OCI-LY7 (cell line): ENCODE measurements around the gene SELENOM. TPM values are rescaled to one million over a fixed set of nuclear protein-coding genes. Genes with fewer than 3 reads are reported as not detected.

ENCODE experiments used
- BruUV-seq: library from RNA; stranded (reverse); fragments of 400-500 nt; replicated peaks from 2 replicates; lab custom pipeline; 2021; lab: Mats Ljungman, UMichigan
- CTCF ChIA-PET: fragments of 300-600 bp; sonication (Branson Sonifier 250); formaldehyde crosslinking; loops from one replicate; lab custom pipeline; 2022; ENCODE audit warnings: antibody characterized with exemption; ENCODE audit not compliant: unreplicated experiment; lab: Charles Lee
- POLR2A ChIA-PET: fragments of 300-600 bp; sonication (Branson Sonifier 250); formaldehyde crosslinking; loops from one replicate; lab custom pipeline; 2022; ENCODE audit warnings: antibody characterized with exemption; lab: Charles Lee
- DNase-seq: peaks from one replicate; pipeline ENCODE4 v3.0.0-alpha.2; 2015; ENCODE audit warnings: low spot score
- H2AFZ ChIP-seq: fragments of 200-600 bp; sonication (generic), shearing (Covaris generic); 2 replicates; pipeline ENCODE4 v1.6.1; 2014; ENCODE audit warnings: mild to moderate bottlenecking, antibody characterized with exemption, low read length, moderate library complexity
- H3K27ac ChIP-seq: fragments of 200-600 bp; sonication (generic); 2 replicates; pipeline ENCODE4 v1.5.1; 2014; ENCODE audit warnings: mixed run types, low read depth, mild to moderate bottlenecking, moderate library complexity, low read length, inconsistent platforms; ENCODE audit not compliant: poor library complexity, severe bottlenecking
- H3K36me3 ChIP-seq: fragments of 200-600 bp; sonication (generic); 2 replicates; pipeline ENCODE4 v1.6.1; 2014; ENCODE audit warnings: mild to moderate bottlenecking, antibody characterized with exemption, low read length, moderate library complexity, mixed read lengths; ENCODE audit not compliant: insufficient read depth
- H3K4me1 ChIP-seq: fragments of 200-600 bp; sonication (generic); 2 replicates; pipeline ENCODE4 v1.5.1; 2014; ENCODE audit warnings: mild to moderate bottlenecking, low read length; ENCODE audit not compliant: insufficient read depth, poor library complexity, severe bottlenecking
- H3K4me2 ChIP-seq: fragments of 200-600 bp; sonication (generic); 2 replicates; pipeline ENCODE4 v1.6.1; 2014; ENCODE audit warnings: mild to moderate bottlenecking, low read length
- H3K4me3 ChIP-seq: fragments of 200-600 bp; sonication (generic); 2 replicates; pipeline ENCODE4 v1.5.1; 2014; ENCODE audit warnings: mild to moderate bottlenecking, low read depth, low read length; ENCODE audit not compliant: poor library complexity, severe bottlenecking
- H3K79me2 ChIP-seq: fragments of 200-600 bp; sonication (generic); 2 replicates; pipeline ENCODE4 v1.6.1; 2016; ENCODE audit warnings: low read depth, mild to moderate bottlenecking, low read length, moderate library complexity, mixed read lengths; ENCODE audit not compliant: insufficient read depth
- H3K9me2 ChIP-seq: fragments of 200-600 bp; sonication (generic); 2 replicates; pipeline ENCODE4 v1.6.1; 2016; ENCODE audit warnings: mild to moderate bottlenecking, low read length, mixed read lengths; ENCODE audit not compliant: insufficient read depth
- H3K9me3 ChIP-seq: fragments of 200-600 bp; sonication (generic); 2 replicates; pipeline ENCODE4 v1.6.1; 2014; ENCODE audit warnings: mild to moderate bottlenecking, mixed run types, low read length, mixed read lengths
- H4K20me1 ChIP-seq: fragments of 200-600 bp; sonication (generic); 2 replicates; pipeline ENCODE4 v1.6.1; 2014; ENCODE audit warnings: mild to moderate bottlenecking, antibody characterized with exemption, low read length, moderate library complexity, mixed read lengths; ENCODE audit not compliant: insufficient read depth
- EZH2phosphoT487 ChIP-seq: fragments of 200-600 bp; sonication (generic); IDR thresholded peaks from 2 replicates; pipeline ENCODE4 v1.6.1; 2018; ENCODE audit warnings: low read depth, borderline replicate concordance, mild to moderate bottlenecking, mixed run types, antibody characterized with exemption, low read length, moderate library complexity, mixed read lengths
- intact Hi-C: fragments of 100-400 bp; cut with micrococcal nuclease; formaldehyde crosslinking; loops from one replicate; pipeline ENCODE4 v1.10.0; 2022; ENCODE audit not compliant: unreplicated experiment
- total RNA-seq, 2 experiments: library from RNA; depleted of rRNA in 1 of 2; stranded (reverse); fragments of >200 nt in 1 of 2; shearing (Covaris generic) in 1 of 2; gene quantifications; 2 replicates each; pipeline ENCODE4 v1.2.3, GENCODE V29; 2014 to 2022
- TF ChIP-seq, protein P1 (sequence below): fragments of 200-600 bp; sonication (generic); conservative IDR thresholded peaks from 2 replicates; pipeline ENCODE4 v1.5.1; 2014; ENCODE audit warnings: mild to moderate bottlenecking, antibody characterized with exemption, low read length, moderate library complexity, mixed read lengths

Gene SELENOM
- total RNA-seq, 2 experiments from 2014 or later: 0.55 to 1.4 TPM

DNA sequence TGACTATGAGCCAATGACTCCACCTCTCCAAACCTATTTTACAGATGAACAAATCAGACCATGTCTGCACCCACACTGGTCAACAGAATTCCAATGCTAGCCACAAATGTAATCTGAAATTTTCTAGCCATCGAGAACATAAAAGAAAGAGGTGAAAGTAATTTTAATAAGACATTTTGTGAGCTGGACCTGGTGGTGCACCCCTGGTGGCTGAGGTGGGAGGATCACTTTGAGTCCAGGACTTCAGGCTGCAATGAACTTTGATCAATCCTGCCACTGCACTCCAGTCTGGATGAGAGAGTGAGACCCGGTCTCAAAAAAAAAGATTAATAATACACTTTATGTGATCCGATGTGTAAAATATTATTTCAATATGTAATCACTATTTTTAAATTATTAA is 43.2 kb upstream of the SELENOM start:
- POLR2A ChIA-PET: no interaction called here
- Histone ChIP-seq H3K4me1 (no peaks in the 10 kb centered on the region), H3K9me2 (no peaks in the 10 kb centered on the region), H3K9me3 (peaks cover 12% of the 10 kb centered on the region), H3K36me3 (no peaks in the 10 kb centered on the region), H3K4me3 (no peak overlapping the region), H2AFZ (no peak overlapping the region), H4K20me1 (no peaks in the 10 kb centered on the region), H3K79me2 (no peaks in the 10 kb centered on the region), H3K27ac (no peak overlapping the region), H3K4me2 (no peak overlapping the region)
- TF ChIP-seq, protein P1, sequence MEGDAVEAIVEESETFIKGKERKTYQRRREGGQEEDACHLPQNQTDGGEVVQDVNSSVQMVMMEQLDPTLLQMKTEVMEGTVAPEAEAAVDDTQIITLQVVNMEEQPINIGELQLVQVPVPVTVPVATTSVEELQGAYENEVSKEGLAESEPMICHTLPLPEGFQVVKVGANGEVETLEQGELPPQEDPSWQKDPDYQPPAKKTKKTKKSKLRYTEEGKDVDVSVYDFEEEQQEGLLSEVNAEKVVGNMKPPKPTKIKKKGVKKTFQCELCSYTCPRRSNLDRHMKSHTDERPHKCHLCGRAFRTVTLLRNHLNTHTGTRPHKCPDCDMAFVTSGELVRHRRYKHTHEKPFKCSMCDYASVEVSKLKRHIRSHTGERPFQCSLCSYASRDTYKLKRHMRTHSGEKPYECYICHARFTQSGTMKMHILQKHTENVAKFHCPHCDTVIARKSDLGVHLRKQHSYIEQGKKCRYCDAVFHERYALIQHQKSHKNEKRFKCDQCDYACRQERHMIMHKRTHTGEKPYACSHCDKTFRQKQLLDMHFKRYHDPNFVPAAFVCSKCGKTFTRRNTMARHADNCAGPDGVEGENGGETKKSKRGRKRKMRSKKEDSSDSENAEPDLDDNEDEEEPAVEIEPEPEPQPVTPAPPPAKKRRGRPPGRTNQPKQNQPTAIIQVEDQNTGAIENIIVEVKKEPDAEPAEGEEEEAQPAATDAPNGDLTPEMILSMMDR: peak; percentile 64
- no peak for TF ChIP-seq EZH2phosphoT487
- BruUV-seq: no TSS peak
- CTCF ChIA-PET: no interaction called here
- intact Hi-C loops: no loop called here
- no peak for DNase-seq

DNA sequence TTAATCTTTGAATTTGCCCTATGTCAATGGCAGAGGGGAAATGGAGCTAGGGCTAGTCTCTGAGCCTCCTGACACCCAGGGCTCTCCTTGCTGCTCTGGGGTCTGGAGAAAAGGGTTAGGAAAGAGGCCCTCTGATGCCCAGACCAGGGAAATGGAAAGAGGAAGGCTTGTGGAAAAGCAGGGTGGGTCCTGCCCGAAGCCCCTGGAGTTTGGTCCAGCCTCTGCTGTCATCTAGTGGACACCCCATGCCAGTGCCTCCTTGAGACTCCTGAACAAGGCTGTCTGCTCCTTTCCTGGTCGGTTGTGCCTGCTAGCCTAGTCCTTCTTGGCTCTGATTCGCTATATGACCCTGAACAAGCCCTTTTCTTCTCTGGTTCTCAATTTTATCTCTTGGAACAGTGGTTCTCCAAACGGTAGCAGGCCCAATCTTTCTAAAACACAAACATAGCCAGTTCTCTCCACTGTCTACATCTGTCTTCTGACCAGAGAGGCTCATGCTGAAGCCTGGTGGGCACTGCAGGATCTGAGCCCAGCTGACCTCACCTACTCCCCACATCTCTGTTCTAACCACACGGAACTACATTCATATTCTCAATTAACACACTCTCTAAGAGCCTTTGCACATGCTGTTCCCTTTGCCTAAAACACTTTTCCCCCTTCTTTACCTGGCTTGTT is 41.7 kb upstream of the SELENOM start:
- Histone ChIP-seq H3K4me2 (no peak overlapping the region), H3K9me2 (no peaks in the 10 kb centered on the region), H3K4me3 (no peak overlapping the region), H4K20me1 (no peaks in the 10 kb centered on the region), H3K27ac (no peak overlapping the region), H3K79me2 (no peaks in the 10 kb centered on the region), H2AFZ (no peak overlapping the region), H3K36me3 (no peaks in the 10 kb centered on the region), H3K9me3 (peaks cover 12% of the 10 kb centered on the region), H3K4me1 (no peaks in the 10 kb centered on the region)
- intact Hi-C loops: loop anchor here (1.0 to 5.0 kb wide), 4 partner anchors 42 to 387 kb away; partner anchors contain the start of gene SELENOM
- CTCF ChIA-PET: no interaction called here
- no TSS peak for BruUV-seq
- TF ChIP-seq, protein P1: peak; percentile 85
- no peak for TF ChIP-seq EZH2phosphoT487
- POLR2A ChIA-PET: interaction anchor here (0.6 kb wide), 1 partner anchor 41 kb away, joined by 4 read pairs; no protein-coding TSS in a partner anchor
- peak; percentile 61 for DNase-seq

DNA sequence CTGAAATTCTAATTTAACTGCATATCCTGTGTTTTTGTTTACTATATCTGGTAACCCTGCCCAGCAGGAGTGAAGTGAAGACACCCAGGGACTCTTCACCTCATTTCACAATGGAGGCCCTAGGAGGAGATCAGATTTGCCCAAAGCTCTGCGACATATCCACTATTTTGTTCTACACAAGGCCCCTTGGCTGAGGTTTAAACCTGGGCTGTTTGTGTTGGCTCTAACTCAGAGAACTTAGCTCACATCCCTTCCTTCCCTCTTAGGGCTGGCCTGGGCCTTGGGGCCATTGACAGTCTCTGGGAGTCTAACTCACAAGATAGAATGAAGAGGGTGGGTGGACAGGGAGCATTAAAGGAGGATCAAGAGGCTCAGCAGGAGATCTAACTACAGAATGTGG is 41.1 kb upstream of the SELENOM start:
- H2AFZ ChIP-seq: no peak overlapping the region
- no peak overlapping the region for H3K27ac ChIP-seq
- peaks cover 12% of the 10 kb centered on the region for H3K9me3 ChIP-seq
- CTCF ChIA-PET: no interaction called here
- H3K36me3 ChIP-seq: no peaks in the 10 kb centered on the region
- no peaks in the 10 kb centered on the region for H3K9me2 ChIP-seq
- no peak overlapping the region for H3K4me2 ChIP-seq
- H3K79me2 ChIP-seq: no peaks in the 10 kb centered on the region
- H3K4me3 ChIP-seq: no peak overlapping the region
- POLR2A ChIA-PET: interaction anchor here (0.7 kb wide), 1 partner anchor 182 kb away, joined by 3 read pairs; no protein-coding TSS in a partner anchor
- no TSS peak for BruUV-seq
- DNase-seq: no peak
- H4K20me1 ChIP-seq: no peaks in the 10 kb centered on the region
- no peaks in the 10 kb centered on the region for H3K4me1 ChIP-seq
- intact Hi-C loops: loop anchor here (5.0 kb wide), 3 partner anchors 41 to 386 kb away; partner anchors contain the start of gene SELENOM
- TF ChIP-seq, protein P1: no peak
- no peak for TF ChIP-seq EZH2phosphoT487
